IMR-90 (cell line): Measurements from ENCODE around the gene U2SURP. TPM values are rescaled to one million over a fixed set of nuclear protein-coding genes. Genes with fewer than 3 reads are reported as not detected.
"Not testable (repeated sequence)": the region's sequence is repeated elsewhere in the genome, so short reads cannot be mapped to it uniquely, and the experiment has no call there.

Experiments used
- ATAC-seq: fragments of 200-7000 bp; cut with Tn5 transposase; 2 replicates; pipeline ENCODE4 v1.9.1; 2020; ENCODE audit warnings: low read depth, mild to moderate bottlenecking, moderate library complexity
- BruUV-seq: library from RNA; stranded (reverse); fragments of 400-500 nt; replicated peaks from 2 replicates; lab custom pipeline; 2021; lab: Mats Ljungman, UMichigan
- CTCF ChIA-PET: fragments of 300-600 bp; formaldehyde crosslinking; extraction: SDS; loops from one replicate; lab custom pipeline; 2021; ENCODE audit warnings: antibody characterized with exemption; lab: Yijun Ruan, JAX
- POLR2A ChIA-PET: fragments of 300-600 bp; sonication (Branson Sonifier 250); formaldehyde crosslinking; loops from one replicate; lab custom pipeline; 2022; ENCODE audit warnings: antibody characterized with exemption; ENCODE audit not compliant: unreplicated experiment; lab: Charles Lee
- DNase-seq: peaks from one replicate; pipeline ENCODE4 v3.0.0; 2013
- H2AFZ ChIP-seq: replicated peaks from 2 replicates; pipeline ENCODE3; 2013; ENCODE audit warnings: low read length, mild to moderate bottlenecking; ENCODE audit not compliant: poor library complexity
- H2AK5ac ChIP-seq: 2 replicates; pipeline ENCODE4 v1.6.1; 2013; ENCODE audit warnings: low read depth, low read length, inconsistent platforms
- H2AK9ac ChIP-seq: replicated peaks from 2 replicates; pipeline ENCODE3; 2013; ENCODE audit warnings: mild to moderate bottlenecking, low read depth, low read length, moderate library complexity; ENCODE audit not compliant: poor library complexity
- H2BK120ac ChIP-seq: 2 replicates; pipeline ENCODE4 v1.6.1; 2013; ENCODE audit warnings: low read depth, low read length, inconsistent platforms
- H2BK15ac ChIP-seq: 3 replicates; pipeline ENCODE4 v1.6.1; 2013; ENCODE audit warnings: low read depth, low read length, inconsistent platforms
- H2BK20ac ChIP-seq: 2 replicates; pipeline ENCODE4 v1.6.1; 2013; ENCODE audit warnings: low read depth, mild to moderate bottlenecking, inconsistent platforms, low read length, moderate library complexity
- H2BK5ac ChIP-seq: 2 replicates; pipeline ENCODE4 v1.6.1; 2013; ENCODE audit warnings: mild to moderate bottlenecking, low read depth, low read length, inconsistent platforms; ENCODE audit not compliant: poor library complexity, severe bottlenecking
- H3K14ac ChIP-seq: replicated peaks from 2 replicates; pipeline ENCODE4 v1.6.1; 2013; ENCODE audit warnings: low read depth, low read length, inconsistent platforms
- H3K18ac ChIP-seq: 2 replicates; pipeline ENCODE4 v1.6.1; 2013; ENCODE audit warnings: low read depth, low read length, control low read depth
- H3K23ac ChIP-seq: 2 replicates; pipeline ENCODE4 v1.6.1; 2013; ENCODE audit warnings: low read depth, low read length, inconsistent platforms
- H3K27ac ChIP-seq: 2 replicates; pipeline ENCODE4 v1.5.1; 2013; ENCODE audit warnings: mild to moderate bottlenecking, control low read depth, low read length; ENCODE audit not compliant: insufficient read depth
- H3K27me3 ChIP-seq: 2 replicates; pipeline ENCODE4 v1.6.1; 2013; ENCODE audit warnings: low read length; ENCODE audit not compliant: control insufficient read depth, insufficient read depth
- H3K36me3 ChIP-seq: 2 replicates; pipeline ENCODE4 v1.6.1; 2013; ENCODE audit warnings: low read length, mixed read lengths; ENCODE audit not compliant: control insufficient read depth, insufficient read depth
- H3K4ac ChIP-seq: 2 replicates; pipeline ENCODE4 v1.6.1; 2013; ENCODE audit warnings: low read depth, low read length, inconsistent platforms
- H3K4me1 ChIP-seq: 2 replicates; pipeline ENCODE4 v1.6.1; 2013; ENCODE audit warnings: low read length, mixed read lengths; ENCODE audit not compliant: control insufficient read depth, insufficient read depth
- H3K4me2 ChIP-seq: 2 replicates; pipeline ENCODE4 v1.6.1; 2013; ENCODE audit warnings: low read depth, mild to moderate bottlenecking, control low read depth, low read length, moderate library complexity
- H3K4me3 ChIP-seq: 2 replicates; pipeline ENCODE4 v1.5.1; 2013; ENCODE audit warnings: low read depth, mild to moderate bottlenecking, control low read depth, low read length, moderate library complexity; ENCODE audit not compliant: insufficient read depth
- H3K56ac ChIP-seq: 2 replicates; pipeline ENCODE4 v1.6.1; 2013; ENCODE audit warnings: low read length, inconsistent platforms; ENCODE audit not compliant: insufficient read depth; ENCODE audit errors: extremely low read depth
- H3K79me1 ChIP-seq, 2 experiments: 2 replicates each; pipeline ENCODE4 v1.6.1; 2013; ENCODE audit warnings: low read length in 2 of 2, inconsistent platforms in 1 of 2, low read depth in 1 of 2
- H3K9ac ChIP-seq: 2 replicates; pipeline ENCODE4 v1.6.1; 2013; ENCODE audit warnings: low read depth, low read length, control low read depth
- H3K9me1 ChIP-seq: 2 replicates; pipeline ENCODE4 v1.6.1; 2013; ENCODE audit warnings: low read length, inconsistent platforms; ENCODE audit not compliant: insufficient read depth
- H3K9me3 ChIP-seq: 2 replicates; pipeline ENCODE4 v1.6.1; 2013; ENCODE audit warnings: low read length; ENCODE audit not compliant: control insufficient read depth, insufficient read depth
- H4K20me1 ChIP-seq: 2 replicates; pipeline ENCODE4 v1.6.1; 2013; ENCODE audit warnings: low read length, inconsistent platforms; ENCODE audit not compliant: insufficient read depth
- H4K5ac ChIP-seq: 2 replicates; pipeline ENCODE4 v1.6.1; 2013; ENCODE audit warnings: mild to moderate bottlenecking, low read depth, low read length, control low read depth
- H4K8ac ChIP-seq, 2 experiments: 2 replicates each; pipeline ENCODE4 v1.6.1; 2013; ENCODE audit warnings: low read depth in 2 of 2, low read length in 2 of 2, control low read depth in 1 of 2, inconsistent platforms in 1 of 2
- H4K91ac ChIP-seq: 2 replicates; pipeline ENCODE4 v1.6.1; 2013; ENCODE audit warnings: low read depth, low read length, inconsistent platforms; ENCODE audit not compliant: insufficient read depth
- MAZ ChIP-seq: IDR thresholded peaks from 2 replicates; pipeline ENCODE4 v1.6.1; 2012; ENCODE audit warnings: low read depth, mild to moderate bottlenecking, low read length, improper control_type of control experiment, moderate library complexity, borderline replicate concordance
- MXI1 ChIP-seq: IDR thresholded peaks from 2 replicates; pipeline ENCODE4 v1.6.1; 2012; ENCODE audit warnings: low read depth, mild to moderate bottlenecking, low read length, moderate library complexity, borderline replicate concordance
- RFX5 ChIP-seq: IDR thresholded peaks from 2 replicates; pipeline ENCODE4 v1.8.0; 2012; ENCODE audit warnings: low read depth, mild to moderate bottlenecking, low read length, moderate library complexity
- WGBS, 2 experiments: methylation state at CpG; one replicate each; pipeline versions ENCODE4 v1.1.5 to v1.1.7; 2013; ENCODE audit warnings: missing lambda C conversion rate in 2 of 2; ENCODE audit not compliant: insufficient read length in 1 of 2; ENCODE audit errors: extremely low coverage in 2 of 2; 5-methylcytosine and 5-hydroxymethylcytosine counted together
- dilution Hi-C: fragments of 300-500 bp; cut with HindIII; formaldehyde crosslinking; loops from one replicate; pipeline ENCODE4 v1.14.3; 2018; ENCODE audit warnings: low sequenced_read_pairs; ENCODE audit not compliant: unreplicated experiment
- in situ Hi-C: fragments of 300-500 bp; cut with MboI; formaldehyde crosslinking; loops from 3 replicates; pipeline ENCODE4 v1.14.3; 2019; ENCODE audit warnings: low sequenced_read_pairs, inconsistent platforms, mixed read lengths
- intact Hi-C: fragments of 100-400 bp; cut with micrococcal nuclease; formaldehyde crosslinking; loops from 2 replicates; pipeline ENCODE4 v1.10.0; 2022
- polyA plus RNA-seq, 3 experiments: library from polyadenylated mRNA; depleted of rRNA; stranded (reverse); fragments of >200 nt; gene quantifications; 2 replicates each; pipeline ENCODE4 v1.2.3, GENCODE V29; 2012; ENCODE audit warnings: low replicate concordance in 1 of 3
- total RNA-seq: library from RNA; depleted of rRNA; stranded (reverse); fragments of >200 nt; gene quantifications from 2 replicates; pipeline ENCODE4 v1.2.3, GENCODE V29; 2012

U2SURP gene
- total and polyA plus RNA-seq, 2 of the 4 experiments (the other 2 are of a cell fraction): 24.8 to 29.4 TPM

DNA sequence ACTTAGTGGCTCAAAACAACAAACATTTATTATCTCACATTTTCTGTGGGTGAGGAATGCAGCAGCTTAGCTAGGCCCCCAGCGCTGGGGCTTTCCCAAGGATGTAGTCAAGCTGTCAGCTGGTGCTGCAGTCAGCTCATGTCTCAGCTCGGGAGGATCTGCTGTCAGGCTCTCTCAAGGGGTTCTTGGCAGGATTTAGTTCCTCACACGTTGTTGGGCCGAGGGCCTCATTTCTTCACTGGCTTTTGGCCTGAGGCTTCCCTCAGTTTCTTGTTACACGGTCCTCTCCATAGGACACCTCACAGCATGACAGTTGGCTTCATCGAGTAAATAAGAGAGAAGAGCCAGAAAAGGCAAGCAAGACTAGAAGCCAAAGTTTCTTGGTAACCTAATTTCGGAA, 13.7 kb upstream of the U2SURP start:
- H3K36me3 ChIP-seq: no peaks in the 10 kb centered on the region
- ATAC-seq: peak; percentile 86
- H2BK20ac ChIP-seq: no peak overlapping the region
- CTCF ChIA-PET: interaction anchor here (0.6 to 1.6 kb wide), 7 partner anchors 13 to 409 kb away, joined by 3 to 6 read pairs (median 3); partner anchors contain the start of genes ATR and U2SURP
- no peak overlapping the region for H4K5ac ChIP-seq
- H3K9me3 ChIP-seq: no peaks in the 10 kb centered on the region
- no peak overlapping the region for H3K14ac ChIP-seq
- no peaks in the 10 kb centered on the region for H3K4me1 ChIP-seq
- DNase-seq: peak; percentile 77
- H3K56ac ChIP-seq: no peak overlapping the region
- H3K79me1 ChIP-seq: no peaks in the 10 kb centered on the region
- no peaks in the 10 kb centered on the region for H4K20me1 ChIP-seq
- no peak overlapping the region for H3K4me3 ChIP-seq
- POLR2A ChIA-PET: no interaction called here
- no peak overlapping the region for H3K9ac ChIP-seq
- H2BK5ac ChIP-seq: no peak overlapping the region
- WGBS, 2 experiments: no CpG with 5 or more reads among the region's 7 CpGs
- no peak overlapping the region for H3K23ac ChIP-seq
- H3K27ac ChIP-seq: no peak overlapping the region
- no peak overlapping the region for H2BK120ac ChIP-seq
- H3K4me2 ChIP-seq: no peak overlapping the region; the same call in 1 of the 2 replicates
- H2AK5ac ChIP-seq: no peak overlapping the region
- BruUV-seq: no TSS peak
- in situ Hi-C loops (no loop called here), dilution Hi-C loops (no loop called here), intact Hi-C loops (loop anchor here (1.0 to 2.0 kb wide), 3 partner anchors 58 to 401 kb away; no protein-coding TSS in a partner anchor)
- no peak overlapping the region for H2BK15ac ChIP-seq
- H2AFZ ChIP-seq: peak overlapping the region; percentile 73
- H2AK9ac ChIP-seq: no peak overlapping the region
- peaks cover 12% of the 10 kb centered on the region for H3K27me3 ChIP-seq
- TF ChIP-seq MXI1: no peak
- no peak for TF ChIP-seq RFX5
- no peak; the same call in 1 of the 2 replicates for TF ChIP-seq MAZ
- H3K18ac ChIP-seq: no peak overlapping the region
- no peak overlapping the region for H4K8ac ChIP-seq
- H3K4ac ChIP-seq: no peak overlapping the region
- H4K91ac ChIP-seq: no peak overlapping the region
- H3K9me1 ChIP-seq: no peaks in the 10 kb centered on the region

DNA sequence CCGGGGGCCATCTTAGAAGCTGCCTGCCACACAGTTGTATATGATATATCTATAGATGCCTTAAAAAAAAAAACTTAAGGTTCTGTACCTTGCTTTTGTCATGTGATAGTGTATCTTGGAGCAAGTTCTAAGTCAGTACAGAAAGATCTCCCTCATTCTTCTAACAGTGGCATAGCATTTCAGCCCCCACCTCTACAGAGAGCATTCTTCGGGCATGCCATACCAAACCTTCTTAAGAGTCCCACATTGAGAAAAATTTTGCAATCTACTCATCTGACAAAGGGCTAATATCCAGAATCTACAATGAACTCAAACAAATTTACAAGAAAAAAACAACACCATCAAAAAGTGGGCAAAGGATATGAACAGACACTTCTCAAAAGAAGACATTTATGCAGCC, 13.1 kb upstream of the U2SURP start:
- DNase-seq, H2BK20ac ChIP-seq, H3K18ac ChIP-seq, BruUV-seq, H4K91ac ChIP-seq, H2BK120ac ChIP-seq, H3K27ac ChIP-seq, in situ Hi-C loops, H3K9ac ChIP-seq, H2BK5ac ChIP-seq, H3K4ac ChIP-seq, H3K23ac ChIP-seq, H2AFZ ChIP-seq, H3K36me3 ChIP-seq, H3K4me3 ChIP-seq, H3K9me3 ChIP-seq, H2BK15ac ChIP-seq, H2AK9ac ChIP-seq, H4K20me1 ChIP-seq, H3K4me2 ChIP-seq, H3K9me1 ChIP-seq, H2AK5ac ChIP-seq, H4K5ac ChIP-seq, H3K14ac ChIP-seq, POLR2A ChIA-PET, intact Hi-C loops, ATAC-seq, H3K56ac ChIP-seq, H3K79me1 ChIP-seq, dilution Hi-C loops, H4K8ac ChIP-seq, H3K4me1 ChIP-seq: not testable (repeated sequence)
- WGBS, 2 experiments: no CpG with 5 or more reads among the region's 2 CpGs
- peaks cover 11% of the 10 kb centered on the region for H3K27me3 ChIP-seq
- CTCF ChIA-PET: interaction anchor here (0.6 to 1.6 kb wide), 4 partner anchors 13 to 401 kb away, joined by 3 to 6 read pairs (median 4); partner anchors contain the start of gene U2SURP
